ENCODE results near the gene NEDD4L. TPM values are rescaled to one million over a fixed set of nuclear protein-coding genes. Genes with fewer than 3 reads are reported as not detected.

Gene NEDD4L
- total and polyA plus RNA-seq, 8 donors, result 45.0 to 113 (median 66.4) TPM

DNA sequence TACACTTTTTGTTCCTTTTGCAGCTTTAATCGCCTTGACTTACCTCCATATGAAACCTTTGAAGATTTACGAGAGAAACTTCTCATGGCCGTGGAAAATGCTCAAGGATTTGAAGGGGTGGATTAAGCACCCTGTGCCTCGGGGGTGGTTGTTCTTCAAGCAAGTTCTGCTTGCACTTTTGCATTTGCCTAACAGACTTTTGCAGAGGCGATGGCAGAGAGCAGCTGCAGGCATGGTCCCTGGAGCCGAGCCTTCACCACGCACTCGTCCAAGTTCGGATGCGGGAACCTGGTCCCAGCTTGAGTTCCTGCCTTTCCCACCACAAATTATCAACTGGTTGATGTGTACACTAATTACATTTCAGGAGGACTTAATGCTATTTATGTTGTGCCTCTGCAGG, 352.1 kb downstream of the NEDD4L start:
- ATAC-seq (no peak), FAIRE-seq (no peak), DNase-seq (no peak)
- Histone ChIP-seq H3K4me3 (no peak overlapping the region), H3K9me3 (no peaks in the 10 kb centered on the region), H3K27me3 (no peaks in the 10 kb centered on the region), H3K36me3 (peaks cover 0 to 42% (median 9%) of the 10 kb centered on the region in 3 donors), H3K27ac (no peak overlapping the region), H3K4me1 (no peaks in the 10 kb centered on the region)
- TF ChIP-seq, protein P1, sequence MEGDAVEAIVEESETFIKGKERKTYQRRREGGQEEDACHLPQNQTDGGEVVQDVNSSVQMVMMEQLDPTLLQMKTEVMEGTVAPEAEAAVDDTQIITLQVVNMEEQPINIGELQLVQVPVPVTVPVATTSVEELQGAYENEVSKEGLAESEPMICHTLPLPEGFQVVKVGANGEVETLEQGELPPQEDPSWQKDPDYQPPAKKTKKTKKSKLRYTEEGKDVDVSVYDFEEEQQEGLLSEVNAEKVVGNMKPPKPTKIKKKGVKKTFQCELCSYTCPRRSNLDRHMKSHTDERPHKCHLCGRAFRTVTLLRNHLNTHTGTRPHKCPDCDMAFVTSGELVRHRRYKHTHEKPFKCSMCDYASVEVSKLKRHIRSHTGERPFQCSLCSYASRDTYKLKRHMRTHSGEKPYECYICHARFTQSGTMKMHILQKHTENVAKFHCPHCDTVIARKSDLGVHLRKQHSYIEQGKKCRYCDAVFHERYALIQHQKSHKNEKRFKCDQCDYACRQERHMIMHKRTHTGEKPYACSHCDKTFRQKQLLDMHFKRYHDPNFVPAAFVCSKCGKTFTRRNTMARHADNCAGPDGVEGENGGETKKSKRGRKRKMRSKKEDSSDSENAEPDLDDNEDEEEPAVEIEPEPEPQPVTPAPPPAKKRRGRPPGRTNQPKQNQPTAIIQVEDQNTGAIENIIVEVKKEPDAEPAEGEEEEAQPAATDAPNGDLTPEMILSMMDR (IDR thresholded peaks at IDR 0.05), result no peak
- intact Hi-C loops (cut with DNase I), result no loop called here
- WGBS, 2 donors, result 89 to 91% methylated on average over 10 of the region's 10 CpGs

DNA sequence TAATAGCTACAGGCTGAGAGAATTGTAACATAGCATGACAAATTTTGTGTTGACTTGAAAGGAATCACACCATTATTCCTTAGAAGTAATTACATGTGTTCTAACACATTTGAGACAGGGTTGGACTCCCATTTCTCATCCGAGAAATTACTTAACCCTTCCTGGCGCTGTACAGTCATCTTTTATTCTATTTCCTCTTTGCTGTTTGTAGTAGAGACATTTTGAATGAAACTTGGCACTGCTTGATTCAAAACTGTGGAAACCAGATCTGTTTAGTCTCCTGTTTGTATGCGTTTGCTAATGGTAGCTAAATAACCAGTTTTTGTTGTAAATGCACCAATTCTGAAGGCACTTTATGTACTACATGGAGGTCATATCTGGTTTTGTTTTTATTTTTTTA, 352.9 kb downstream of the NEDD4L start:
- Histone ChIP-seq H3K4me3 (no peak overlapping the region), H3K4me1 (no peaks in the 10 kb centered on the region), H3K9me3 (no peaks in the 10 kb centered on the region), H3K27ac (no peak overlapping the region), H3K36me3 (peaks cover 0 to 34% (median 9%) of the 10 kb centered on the region in 3 donors), H3K27me3 (no peaks in the 10 kb centered on the region)
- intact Hi-C loops (cut with DNase I), result no loop called here
- no peak for DNase-seq
- FAIRE-seq, result no peak
- no peak for ATAC-seq
- 85% methylated on average over 3 of the region's 3 CpGs for WGBS, 2 donors
- TF ChIP-seq, protein P1 (IDR thresholded peaks at IDR 0.05), result no peak

DNA sequence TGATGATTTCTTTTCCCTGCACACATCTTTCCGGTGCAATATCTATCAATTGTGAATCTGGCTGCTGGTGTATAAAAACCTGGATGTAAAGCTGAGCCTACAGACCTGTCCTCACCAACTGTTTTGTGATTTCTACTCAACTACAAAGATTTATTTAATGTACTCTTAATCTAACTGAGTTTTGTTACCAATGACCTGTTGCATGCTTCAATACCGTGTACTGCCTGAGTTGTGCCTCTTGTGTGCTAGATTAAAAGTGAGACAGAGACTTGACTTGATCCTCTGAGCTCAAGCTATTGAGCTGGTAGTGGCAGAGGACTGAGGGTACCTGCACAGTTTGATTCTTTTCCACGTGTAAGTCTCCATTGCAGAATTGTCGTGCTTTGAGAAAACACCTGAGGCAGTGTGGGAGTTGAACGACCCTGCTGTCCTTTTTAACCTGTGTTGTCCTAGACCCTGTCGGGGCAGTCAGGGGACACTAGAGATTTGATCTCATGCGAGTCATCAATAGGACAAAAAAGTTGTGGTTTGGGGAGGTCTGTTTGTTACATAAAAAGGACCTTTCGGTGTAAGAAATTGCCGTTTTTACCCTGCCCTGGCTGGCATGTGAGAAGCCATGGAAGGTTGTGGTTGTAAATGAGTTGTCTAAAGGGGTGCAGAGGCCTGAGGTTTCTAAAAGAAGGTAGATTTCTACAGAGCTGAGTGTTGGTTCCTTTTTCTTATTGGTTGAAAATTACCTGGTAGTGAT, 353.5 kb downstream of the NEDD4L start:
- no peak for DNase-seq
- no peaks in the 10 kb centered on the region for H3K27me3 ChIP-seq
- H3K4me3 ChIP-seq, result no peak overlapping the region
- TF ChIP-seq, protein P1 (IDR thresholded peaks at IDR 0.05), result no peak
- FAIRE-seq, result no peak
- no peak for ATAC-seq
- intact Hi-C loops (cut with DNase I), result no loop called here
- H3K9me3 ChIP-seq, result no peaks in the 10 kb centered on the region
- peaks cover 0 to 28% (median 9%) of the 10 kb centered on the region in 3 donors for H3K36me3 ChIP-seq
- H3K27ac ChIP-seq, result no peak overlapping the region
- H3K4me1 ChIP-seq, result peaks cover under 1 to 5% (median 4%) of the 10 kb centered on the region in 3 donors
- WGBS, 2 donors, result 89 to 92% methylated on average over 9 of the region's 9 CpGs

DNA sequence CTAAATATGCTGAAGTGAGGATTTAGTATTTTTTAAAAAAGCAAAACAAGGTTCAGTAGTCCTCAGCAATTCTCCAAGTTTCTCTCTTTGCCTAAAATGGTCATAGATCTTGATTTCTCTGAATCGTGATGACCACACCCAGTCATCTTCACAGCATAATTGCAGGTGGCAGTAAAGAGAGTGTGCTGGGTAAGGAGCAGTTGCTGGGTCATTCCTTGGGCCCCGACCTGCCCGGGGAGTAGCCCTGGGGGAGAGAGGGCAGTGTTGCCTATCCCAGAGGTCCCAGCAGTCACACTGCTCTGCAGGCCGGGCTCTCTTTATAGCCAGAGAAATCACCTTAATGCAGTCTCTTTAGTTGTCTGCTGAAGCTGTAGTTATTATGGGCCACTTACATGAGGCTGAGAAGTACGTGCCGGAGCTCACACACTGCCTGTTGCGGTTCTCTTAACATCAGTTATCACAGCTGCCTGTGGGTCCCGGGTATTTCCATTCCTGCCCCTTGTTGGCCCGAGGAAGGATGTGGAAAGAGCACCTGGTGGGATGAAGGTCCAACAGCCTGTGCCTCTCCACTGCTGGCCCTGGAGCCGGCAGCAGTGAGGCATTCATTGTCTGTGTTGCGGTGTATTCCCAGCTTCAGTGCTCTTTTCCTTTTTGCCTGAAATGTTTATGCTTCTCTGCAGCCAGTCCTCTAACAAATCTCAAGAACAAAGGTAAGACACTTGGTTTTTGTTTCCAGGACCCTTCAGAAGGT, 354.8 kb downstream of the NEDD4L start:
- ATAC-seq, result no peak
- Histone ChIP-seq H3K27ac (no peak overlapping the region), H3K9me3 (no peaks in the 10 kb centered on the region), H3K4me3 (no peak overlapping the region), H3K4me1 (peaks cover 9 to 15% (median 10%) of the 10 kb centered on the region in 3 donors), H3K27me3 (no peaks in the 10 kb centered on the region), H3K36me3 (peaks cover 0 to 20% (median 9%) of the 10 kb centered on the region in 3 donors)
- no peak for FAIRE-seq
- no peak for DNase-seq
- WGBS, 2 donors, result 82 to 84% methylated on average over 11 of the region's 11 CpGs
- intact Hi-C loops (cut with DNase I), result no loop called here
- TF ChIP-seq, protein P1 (IDR thresholded peaks at IDR 0.05), result no peak

Measured in pancreas (tissue), 10 donors.